ENCODE results near the gene FLT1.

- no peak for TF ChIP-seq POLR2AphosphoS5 (IDR thresholded peaks at IDR 0.05; ENCODE audit: low read depth, low read length)
- TF ChIP-seq, protein P1, sequence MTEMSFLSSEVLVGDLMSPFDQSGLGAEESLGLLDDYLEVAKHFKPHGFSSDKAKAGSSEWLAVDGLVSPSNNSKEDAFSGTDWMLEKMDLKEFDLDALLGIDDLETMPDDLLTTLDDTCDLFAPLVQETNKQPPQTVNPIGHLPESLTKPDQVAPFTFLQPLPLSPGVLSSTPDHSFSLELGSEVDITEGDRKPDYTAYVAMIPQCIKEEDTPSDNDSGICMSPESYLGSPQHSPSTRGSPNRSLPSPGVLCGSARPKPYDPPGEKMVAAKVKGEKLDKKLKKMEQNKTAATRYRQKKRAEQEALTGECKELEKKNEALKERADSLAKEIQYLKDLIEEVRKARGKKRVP (CRISPR knock-in tag; IDR thresholded peaks at IDR 0.05): no peak
- no peak for TF ChIP-seq GABPB1 (CRISPR knock-in tag; IDR thresholded peaks at IDR 0.05)
- TF ChIP-seq TBL1XR1 (IDR thresholded peaks at IDR 0.05; ENCODE audit: borderline replicate concordance, low read length, partially characterized antibody): no peak
- TF ChIP-seq EP300 (IDR thresholded peaks at IDR 0.05; ENCODE audit: low read depth in 2 of 2, low read length in 2 of 2): no peak
- no peak for TF ChIP-seq EP300 (CRISPR knock-in tag; IDR thresholded peaks at IDR 0.05; ENCODE audit: borderline replicate concordance)
- TF ChIP-seq, protein P2, sequence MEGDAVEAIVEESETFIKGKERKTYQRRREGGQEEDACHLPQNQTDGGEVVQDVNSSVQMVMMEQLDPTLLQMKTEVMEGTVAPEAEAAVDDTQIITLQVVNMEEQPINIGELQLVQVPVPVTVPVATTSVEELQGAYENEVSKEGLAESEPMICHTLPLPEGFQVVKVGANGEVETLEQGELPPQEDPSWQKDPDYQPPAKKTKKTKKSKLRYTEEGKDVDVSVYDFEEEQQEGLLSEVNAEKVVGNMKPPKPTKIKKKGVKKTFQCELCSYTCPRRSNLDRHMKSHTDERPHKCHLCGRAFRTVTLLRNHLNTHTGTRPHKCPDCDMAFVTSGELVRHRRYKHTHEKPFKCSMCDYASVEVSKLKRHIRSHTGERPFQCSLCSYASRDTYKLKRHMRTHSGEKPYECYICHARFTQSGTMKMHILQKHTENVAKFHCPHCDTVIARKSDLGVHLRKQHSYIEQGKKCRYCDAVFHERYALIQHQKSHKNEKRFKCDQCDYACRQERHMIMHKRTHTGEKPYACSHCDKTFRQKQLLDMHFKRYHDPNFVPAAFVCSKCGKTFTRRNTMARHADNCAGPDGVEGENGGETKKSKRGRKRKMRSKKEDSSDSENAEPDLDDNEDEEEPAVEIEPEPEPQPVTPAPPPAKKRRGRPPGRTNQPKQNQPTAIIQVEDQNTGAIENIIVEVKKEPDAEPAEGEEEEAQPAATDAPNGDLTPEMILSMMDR (CRISPR knock-in tag; IDR thresholded peaks at IDR 0.05): no peak
- TF ChIP-seq HNRNPL (IDR thresholded peaks at IDR 0.05; ENCODE audit: low read depth, low read length): no peak
- TF ChIP-seq EZH2 (conservative IDR thresholded peaks at IDR 0.05; ENCODE audit: low read depth, low read length): no peak
Observed at GRCh38 chr13:28522871-28523270, 27.9 kb upstream of the FLT1 start.
